GM11168 (cell line): ENCODE measurements around the gene LEO1.

ENCODE experiments used
- in situ Hi-C: fragments of 300-500 bp; cut with MboI; formaldehyde crosslinking; loops from one replicate; pipeline ENCODE4 v1.12.0; 2022; ENCODE audit warnings: low sequenced_read_pairs; ENCODE audit not compliant: unreplicated experiment

Gene LEO1

GRCh38 chr15:51935466-51936104 is 36.0 kb downstream of the LEO1 start:
- in situ Hi-C loops: no loop called here

- in situ Hi-C loops: no loop called here
These were observed 39.4 kb downstream of the LEO1 start for GRCh38 chr15:51932161-51932560.

GRCh38 chr15:51931638-51932037 is 39.9 kb downstream of the LEO1 start:
- in situ Hi-C loops: no loop called here

GRCh38 chr15:51931016-51931415 is 40.6 kb downstream of the LEO1 start:
- in situ Hi-C loops: no loop called here

GRCh38 chr15:51926809-51927208 is 44.8 kb downstream of the LEO1 start:
- in situ Hi-C loops: no loop called here

GRCh38 chr15:51924156-51925068 is 47.2 kb downstream of the LEO1 start:
- in situ Hi-C loops: no loop called here

GRCh38 chr15:51917493-51917892 is 54.1 kb downstream of the LEO1 start:
- in situ Hi-C loops: no loop called here

- in situ Hi-C loops: no loop called here
These were observed 59.0 kb downstream of the LEO1 start for GRCh38 chr15:51912528-51912927.

- in situ Hi-C loops: no loop called here
These were observed 62.0 kb downstream of the LEO1 start for GRCh38 chr15:51909584-51909983.

- in situ Hi-C loops: no loop called here
These were observed 63.3 kb downstream of the LEO1 start for GRCh38 chr15:51908316-51908715.

GRCh38 chr15:51907136-51907862 is 64.3 kb downstream of the LEO1 start:
- in situ Hi-C loops: no loop called here

GRCh38 chr15:51904931-51905330 is 66.6 kb downstream of the LEO1 start:
- in situ Hi-C loops: no loop called here

GRCh38 chr15:51904421-51904820 is 67.2 kb downstream of the LEO1 start:
- in situ Hi-C loops: no loop called here

GRCh38 chr15:51889486-51889885 is 82.1 kb downstream of the LEO1 start:
- in situ Hi-C loops: no loop called here

- in situ Hi-C loops: no loop called here
These were observed 82.9 kb downstream of the LEO1 start for GRCh38 chr15:51888593-51889195.
